ENCODE data around the gene ATOH8.

The ATOH8 gene

GRCh38 chr2:85727798-85728197, 26.0 kb upstream of the ATOH8 start:
- H3K36me3 ChIP-seq: no peaks in the 10 kb centered on the region
- no peak overlapping the region for H3K4me3 ChIP-seq (ENCODE audit: low read depth, low read length)
- no peaks in the 10 kb centered on the region for H3K9me3 ChIP-seq (ENCODE audit: severe bottlenecking)
- no peaks in the 10 kb centered on the region for H3K27me3 ChIP-seq (ENCODE audit: insufficient read depth, low read depth, severe bottlenecking)
- DNase-seq: no peak
- no peak for TF ChIP-seq CTCF (IDR thresholded peaks at IDR 0.05; ENCODE audit: low read depth, low read length)
- H3K27ac ChIP-seq: no peak overlapping the region

GRCh38 chr2:85728342-85728741, 25.4 kb upstream of the ATOH8 start:
- no peak for TF ChIP-seq CTCF (IDR thresholded peaks at IDR 0.05; ENCODE audit: low read depth, low read length)
- H3K36me3 ChIP-seq: no peaks in the 10 kb centered on the region
- no peak overlapping the region for H3K27ac ChIP-seq
- H3K9me3 ChIP-seq (ENCODE audit: severe bottlenecking): no peaks in the 10 kb centered on the region
- no peaks in the 10 kb centered on the region for H3K27me3 ChIP-seq (ENCODE audit: insufficient read depth, low read depth, severe bottlenecking)
- H3K4me3 ChIP-seq (ENCODE audit: low read depth, low read length): no peak overlapping the region
- no peak for DNase-seq

GRCh38 chr2:85728883-85729824, 24.6 kb upstream of the ATOH8 start:
- peak; percentile 96 for TF ChIP-seq CTCF (IDR thresholded peaks at IDR 0.05; ENCODE audit: low read depth, low read length)
- peak overlapping the region; percentile 35 for H3K4me3 ChIP-seq (ENCODE audit: low read depth, low read length)
- no peaks in the 10 kb centered on the region for H3K27me3 ChIP-seq (ENCODE audit: insufficient read depth, low read depth, severe bottlenecking)
- no peaks in the 10 kb centered on the region for H3K9me3 ChIP-seq (ENCODE audit: severe bottlenecking)
- peak; percentile 89 for DNase-seq
- H3K36me3 ChIP-seq: no peaks in the 10 kb centered on the region
- peak overlapping the region; percentile 44; the same call in 1 of the 2 replicates for H3K27ac ChIP-seq

- TF ChIP-seq CTCF (IDR thresholded peaks at IDR 0.05; ENCODE audit: low read depth, low read length): no peak
- Histone ChIP-seq H3K27ac (no peak overlapping the region; the same call in 1 of the 2 replicates), H3K4me3 (ENCODE audit: low read depth, low read length) (no peak overlapping the region), H3K27me3 (ENCODE audit: insufficient read depth, low read depth, severe bottlenecking) (no peaks in the 10 kb centered on the region), H3K9me3 (ENCODE audit: severe bottlenecking) (no peaks in the 10 kb centered on the region), H3K36me3 (no peaks in the 10 kb centered on the region)
- no peak for DNase-seq
These were observed 23.8 kb upstream of the ATOH8 start for GRCh38 chr2:85729825-85730510.

- no peak for DNase-seq
- no peak overlapping the region for H3K27ac ChIP-seq
- H3K36me3 ChIP-seq: no peaks in the 10 kb centered on the region
- H3K9me3 ChIP-seq (ENCODE audit: severe bottlenecking): no peaks in the 10 kb centered on the region
- H3K27me3 ChIP-seq (ENCODE audit: insufficient read depth, low read depth, severe bottlenecking): no peaks in the 10 kb centered on the region
- no peak for TF ChIP-seq CTCF (IDR thresholded peaks at IDR 0.05; ENCODE audit: low read depth, low read length)
- no peak overlapping the region for H3K4me3 ChIP-seq (ENCODE audit: low read depth, low read length)
These were observed 23.0 kb upstream of the ATOH8 start for GRCh38 chr2:85730686-85731230.

Data from WERI-Rb-1 (cell line).